Activated T-cell treated with anti-CD3 and anti-CD28 coated beads, Interleukin-2, amount 50 U/mL, for 24 hours (primary cell): ENCODE results near the gene TLE5.
"Not testable (repeated sequence)": the region's sequence is repeated elsewhere in the genome, so short reads cannot be mapped to it uniquely, and the experiment has no call there.

Source experiments
- DNase-seq: peaks from one replicate; pipeline ENCODE4 v3.0.0-alpha.2; 2020
- H3K27ac Mint-ChIP-seq: 2 replicates; pipeline ENCODE4 v1.8.0; 2020; ENCODE audit warnings: mild to moderate bottlenecking, mixed read lengths
- H3K27me3 Mint-ChIP-seq: 2 replicates; pipeline ENCODE4 v1.8.0; 2020; ENCODE audit warnings: mixed read lengths
- H3K36me3 Mint-ChIP-seq: 2 replicates; pipeline ENCODE4 v1.8.0; 2020; ENCODE audit warnings: low read depth, mixed read lengths
- H3K4me1 Mint-ChIP-seq: 2 replicates; pipeline ENCODE4 v1.8.0; 2020; ENCODE audit warnings: low read depth, mixed read lengths
- H3K4me3 Mint-ChIP-seq: 2 replicates; pipeline ENCODE4 v1.8.0; 2020; ENCODE audit warnings: mild to moderate bottlenecking, moderate library complexity, mixed read lengths
- H3K9me3 Mint-ChIP-seq: 2 replicates; pipeline ENCODE4 v1.8.0; 2020; ENCODE audit warnings: mixed read lengths

Gene TLE5

DNA sequence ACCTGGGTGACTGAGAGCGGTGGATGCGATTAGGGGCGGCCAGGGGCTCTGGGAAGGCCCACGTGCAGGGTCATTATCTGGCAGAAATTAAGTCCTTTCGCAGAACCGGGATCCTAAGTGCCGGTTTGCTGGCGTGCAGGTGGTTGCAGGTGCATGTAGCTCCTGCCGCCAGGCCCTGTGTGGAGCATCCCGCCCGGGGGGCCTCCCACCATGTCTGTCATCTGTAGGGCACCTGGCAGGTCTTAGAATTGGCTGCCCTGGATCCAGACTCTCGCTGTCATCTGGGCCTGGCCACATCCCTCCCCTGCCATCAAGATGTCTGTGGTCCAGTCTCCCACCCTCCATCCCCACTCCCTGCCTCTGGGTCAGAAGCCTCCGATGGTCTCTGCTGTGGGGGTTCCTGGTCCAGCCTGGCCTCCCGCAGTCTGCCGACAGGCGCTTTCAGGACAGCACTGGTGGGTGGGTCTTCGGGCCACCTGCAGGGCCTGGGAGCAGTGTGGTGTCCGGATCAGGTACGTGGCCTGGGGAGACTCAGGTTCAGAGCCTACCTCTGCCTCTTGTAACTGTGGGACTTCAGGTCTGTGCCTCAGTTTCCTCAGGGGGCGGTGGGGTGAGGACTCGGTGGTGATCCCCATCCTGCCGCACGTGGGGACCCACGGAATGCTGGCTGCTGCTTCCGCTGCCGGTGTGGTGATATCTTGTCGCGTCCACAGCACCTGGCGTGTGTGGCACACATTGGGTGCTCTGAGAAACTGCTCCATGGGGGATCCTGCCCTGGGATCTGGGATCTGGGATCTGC lies 37.3 kb upstream of the TLE5 start:
- H3K4me3 Mint-ChIP-seq: no peak overlapping the region
- peaks cover 34% of the 10 kb centered on the region for H3K4me1 Mint-ChIP-seq
- no peaks in the 10 kb centered on the region for H3K36me3 Mint-ChIP-seq
- peaks cover 14% of the 10 kb centered on the region for H3K27me3 Mint-ChIP-seq
- H3K27ac Mint-ChIP-seq: no peak overlapping the region
- DNase-seq: no peak
- no peaks in the 10 kb centered on the region for H3K9me3 Mint-ChIP-seq

- DNase-seq: no peak
- Mint-ChIP-seq H3K4me1 (peaks cover 30% of the 10 kb centered on the region), H3K4me3 (peak overlapping the region; percentile 44), H3K27ac (no peak overlapping the region), H3K36me3 (no peaks in the 10 kb centered on the region), H3K9me3 (no peaks in the 10 kb centered on the region), H3K27me3 (peaks cover 14% of the 10 kb centered on the region)
Observed at GRCh38 chr19:3098515-3099346, 36.4 kb upstream of the TLE5 start.

DNA sequence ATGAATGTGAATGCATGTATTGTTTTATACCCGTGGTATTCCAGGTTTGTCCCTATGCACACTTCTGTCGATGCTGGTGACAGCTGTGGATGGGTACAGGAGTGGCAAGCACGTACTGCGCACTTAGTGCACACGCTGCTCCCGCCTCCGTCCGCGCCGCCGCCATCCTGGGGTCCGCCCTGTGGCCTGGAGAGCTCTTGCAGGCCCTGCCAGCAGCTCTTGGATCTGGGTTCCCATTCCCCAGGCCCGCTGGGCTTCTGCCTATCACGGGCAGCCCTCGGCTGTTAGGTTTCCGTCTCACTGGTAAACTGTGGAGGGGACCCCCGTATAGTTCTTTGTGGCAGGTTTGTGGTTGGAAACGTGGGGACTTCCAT lies 35.8 kb upstream of the TLE5 start:
- Mint-ChIP-seq H3K27me3 (peaks cover 14% of the 10 kb centered on the region), H3K9me3 (no peaks in the 10 kb centered on the region), H3K27ac (no peak overlapping the region), H3K4me1 (peaks cover 28% of the 10 kb centered on the region), H3K36me3 (no peaks in the 10 kb centered on the region), H3K4me3 (no peak overlapping the region)
- DNase-seq: no peak

DNA sequence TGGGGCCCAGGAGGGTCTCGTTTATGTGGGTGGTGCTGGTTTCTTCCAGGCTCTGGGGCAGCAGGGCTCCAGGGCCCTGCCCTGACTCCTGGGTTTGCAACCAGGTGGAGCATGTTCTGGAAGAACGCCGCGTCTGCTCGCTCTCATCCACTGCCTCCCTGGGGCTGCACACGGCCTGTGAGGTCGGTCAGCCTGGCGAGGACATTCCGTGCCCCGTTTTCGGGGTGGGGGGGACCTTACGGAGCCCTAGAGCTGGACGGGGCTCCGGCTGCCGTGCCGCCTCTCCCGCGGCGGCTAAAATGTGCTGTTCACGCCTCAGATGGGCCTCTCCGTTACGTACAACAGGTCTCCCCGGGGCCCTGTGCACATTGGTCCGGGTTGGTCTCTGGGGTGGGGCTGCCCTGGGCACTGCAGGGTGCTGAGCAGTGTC lies 35.2 kb upstream of the TLE5 start:
- H3K4me1 Mint-ChIP-seq: peaks cover 28% of the 10 kb centered on the region
- H3K27ac Mint-ChIP-seq: no peak overlapping the region
- H3K9me3 Mint-ChIP-seq: no peaks in the 10 kb centered on the region
- H3K4me3 Mint-ChIP-seq: no peak overlapping the region
- no peaks in the 10 kb centered on the region for H3K36me3 Mint-ChIP-seq
- no peak for DNase-seq
- H3K27me3 Mint-ChIP-seq: peaks cover 14% of the 10 kb centered on the region

- no peak overlapping the region for H3K27ac Mint-ChIP-seq
Observed at GRCh38 chr19:3096902-3097326, 34.6 kb upstream of the TLE5 start.

DNA sequence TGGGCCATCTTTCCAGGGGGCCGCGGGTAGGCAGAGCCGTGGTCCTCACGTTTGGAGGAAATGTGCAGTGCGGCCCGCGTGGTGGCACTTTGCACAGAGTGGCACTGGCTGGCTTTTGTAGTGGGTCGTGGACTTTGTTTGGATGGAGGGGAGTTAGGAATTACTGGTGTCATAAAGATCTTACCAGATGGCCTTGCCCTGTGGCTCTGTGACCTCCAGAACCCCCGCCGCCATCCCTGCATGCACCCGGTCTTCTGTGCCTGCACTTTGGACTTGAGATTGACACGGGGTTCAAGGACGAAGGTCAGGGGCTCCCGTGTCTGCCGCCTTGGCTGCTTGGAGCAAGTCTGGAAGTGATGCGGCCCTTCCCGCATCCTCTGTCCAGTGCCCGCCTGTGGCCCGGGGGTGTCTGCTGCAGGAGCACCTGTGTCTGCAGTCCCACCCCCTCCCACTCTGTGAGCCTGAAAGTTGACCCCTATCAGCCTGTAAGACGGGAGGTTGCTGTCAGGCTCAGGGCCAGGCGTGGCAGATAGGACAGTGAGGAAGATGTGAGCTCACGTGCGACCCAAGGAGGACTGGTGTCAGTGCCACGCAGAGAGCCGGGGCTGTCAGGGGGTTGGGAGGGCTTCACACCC lies 34.1 kb upstream of the TLE5 start:
- Mint-ChIP-seq H3K27ac (no peak overlapping the region), H3K4me3 (peak overlapping the region; percentile 78), H3K4me1 (peaks cover 28% of the 10 kb centered on the region), H3K27me3 (peaks cover 14% of the 10 kb centered on the region), H3K9me3 (no peaks in the 10 kb centered on the region), H3K36me3 (no peaks in the 10 kb centered on the region)
- DNase-seq: no peak

More at GRCh38 chr19:3096902-3097326, 34.6 kb upstream of the TLE5 start:
- H3K4me1 Mint-ChIP-seq: peaks cover 28% of the 10 kb centered on the region
- H3K36me3 Mint-ChIP-seq: no peaks in the 10 kb centered on the region
- no peaks in the 10 kb centered on the region for H3K9me3 Mint-ChIP-seq
- no peak for DNase-seq
- peaks cover 14% of the 10 kb centered on the region for H3K27me3 Mint-ChIP-seq
- no peak overlapping the region for H3K4me3 Mint-ChIP-seq

DNA sequence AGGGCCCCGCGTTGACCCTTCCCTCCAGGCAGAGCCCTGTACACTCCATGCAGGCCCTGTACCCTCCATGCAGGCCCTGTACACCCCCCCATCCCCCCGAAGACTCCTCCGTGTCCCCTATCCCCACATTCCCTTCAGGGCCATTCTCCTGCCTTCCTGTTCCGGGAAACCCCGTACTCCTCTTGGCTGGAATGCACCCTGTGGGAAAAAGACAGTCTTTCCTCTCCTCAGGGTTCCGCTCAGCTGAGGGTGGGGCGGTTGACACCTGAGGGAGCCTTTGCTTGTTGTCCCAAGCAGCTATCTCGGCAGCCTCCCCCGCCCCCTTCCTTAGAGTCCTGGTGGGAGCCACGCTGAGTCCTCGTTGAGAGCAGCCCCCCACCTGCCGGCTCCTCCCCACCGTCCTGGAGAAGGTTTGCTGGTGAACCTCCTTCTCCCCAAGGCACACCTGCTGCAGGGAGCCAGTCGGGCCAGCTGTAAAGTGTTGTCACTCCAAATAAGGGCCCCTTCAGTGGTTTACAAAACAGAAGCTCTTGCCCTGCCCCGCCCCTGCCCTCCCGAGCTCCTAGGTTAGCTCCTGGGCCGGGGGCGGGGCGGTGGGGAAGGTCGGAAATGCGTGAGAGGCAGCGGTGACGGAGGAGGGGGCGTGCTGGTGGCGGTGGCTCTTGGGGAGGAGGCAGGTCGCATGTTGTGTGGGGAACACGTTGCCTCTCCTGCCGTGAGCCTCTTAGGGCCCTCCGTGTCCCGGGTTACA lies 33.3 kb upstream of the TLE5 start:
- peak; percentile 68 for DNase-seq
- peaks cover 14% of the 10 kb centered on the region for H3K27me3 Mint-ChIP-seq
- no peaks in the 10 kb centered on the region for H3K9me3 Mint-ChIP-seq
- peak overlapping the region; percentile 33 for H3K27ac Mint-ChIP-seq
- no peaks in the 10 kb centered on the region for H3K36me3 Mint-ChIP-seq
- H3K4me3 Mint-ChIP-seq: peak overlapping the region; percentile 78
- H3K4me1 Mint-ChIP-seq: peaks cover 28% of the 10 kb centered on the region

GRCh38 chr19:3094601-3095440 lies 32.5 kb upstream of the TLE5 start:
- no peaks in the 10 kb centered on the region for H3K36me3 Mint-ChIP-seq
- peaks cover 12% of the 10 kb centered on the region for H3K27me3 Mint-ChIP-seq
- peak; percentile 57 for DNase-seq
- H3K27ac Mint-ChIP-seq: peak overlapping the region; percentile 33
- H3K9me3 Mint-ChIP-seq: no peaks in the 10 kb centered on the region
- peak overlapping the region; percentile 78 for H3K4me3 Mint-ChIP-seq
- peaks cover 27% of the 10 kb centered on the region for H3K4me1 Mint-ChIP-seq

- not testable (repeated sequence) for H3K4me1 Mint-ChIP-seq, H3K27ac Mint-ChIP-seq, H3K36me3 Mint-ChIP-seq, H3K4me3 Mint-ChIP-seq, H3K27me3 Mint-ChIP-seq, DNase-seq, H3K9me3 Mint-ChIP-seq
Observed at GRCh38 chr19:3089299-3089855, 27.1 kb upstream of the TLE5 start.

GRCh38 chr19:3087769-3088168 lies 25.5 kb upstream of the TLE5 start:
- Mint-ChIP-seq H3K9me3 (no peaks in the 10 kb centered on the region), H3K36me3 (no peaks in the 10 kb centered on the region), H3K4me1 (no peaks in the 10 kb centered on the region), H3K4me3 (no peak overlapping the region), H3K27ac (no peak overlapping the region), H3K27me3 (no peaks in the 10 kb centered on the region)
- no peak for DNase-seq

- Mint-ChIP-seq H3K27me3 (no peaks in the 10 kb centered on the region), H3K9me3 (no peaks in the 10 kb centered on the region), H3K4me3 (no peak overlapping the region), H3K4me1 (no peaks in the 10 kb centered on the region), H3K27ac (no peak overlapping the region), H3K36me3 (no peaks in the 10 kb centered on the region)
- DNase-seq: no peak
Observed at GRCh38 chr19:3084943-3085342, 22.6 kb upstream of the TLE5 start.

DNA sequence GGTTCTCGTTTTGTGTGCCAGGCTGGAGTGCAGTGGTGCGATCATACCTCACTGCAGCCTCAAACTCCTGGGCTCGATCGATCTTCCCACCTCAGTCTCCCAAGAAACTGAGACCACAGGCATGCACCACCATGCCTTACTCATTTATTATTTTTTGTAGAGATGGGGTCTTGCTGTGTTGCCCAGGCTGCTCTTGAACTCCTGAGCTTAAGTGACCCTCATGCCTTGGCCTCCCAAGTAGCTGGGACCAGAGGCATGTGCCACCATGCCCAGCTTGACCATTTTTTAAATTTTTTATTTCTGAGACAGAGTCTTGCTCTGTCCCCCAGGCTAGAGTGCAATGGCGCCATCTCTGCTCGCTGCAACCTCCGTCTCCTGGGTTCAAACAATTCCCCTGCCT lies 21.7 kb upstream of the TLE5 start:
- DNase-seq: no peak
- no peaks in the 10 kb centered on the region for H3K36me3 Mint-ChIP-seq
- no peak overlapping the region for H3K27ac Mint-ChIP-seq
- H3K9me3 Mint-ChIP-seq: no peaks in the 10 kb centered on the region
- H3K27me3 Mint-ChIP-seq: no peaks in the 10 kb centered on the region
- H3K4me1 Mint-ChIP-seq: no peaks in the 10 kb centered on the region
- no peak overlapping the region for H3K4me3 Mint-ChIP-seq

- no peaks in the 10 kb centered on the region for H3K9me3 Mint-ChIP-seq
- no peak overlapping the region for H3K27ac Mint-ChIP-seq
- H3K4me1 Mint-ChIP-seq: no peaks in the 10 kb centered on the region
- H3K4me3 Mint-ChIP-seq: no peak overlapping the region
- H3K27me3 Mint-ChIP-seq: no peaks in the 10 kb centered on the region
- H3K36me3 Mint-ChIP-seq: no peaks in the 10 kb centered on the region
- no peak for DNase-seq
Observed at GRCh38 chr19:3082331-3082730, 20.0 kb upstream of the TLE5 start.
